Ectodermal cell (in vitro differentiated cells): Measurements from ENCODE around the gene OSBPL1A.

ENCODE experiments used
- H3K27ac ChIP-seq: 2 replicates; pipeline ENCODE4 v1.7.0; 2013; ENCODE audit warnings: mild to moderate bottlenecking, low read depth, low read length; ENCODE audit not compliant: insufficient read depth, poor library complexity, severe bottlenecking
- H3K27me3 ChIP-seq: 2 replicates; pipeline ENCODE4 v1.7.0; 2013; ENCODE audit warnings: mild to moderate bottlenecking, low read length; ENCODE audit not compliant: insufficient read depth, control insufficient read depth, poor library complexity, severe bottlenecking
- H3K36me3 ChIP-seq: one replicate; pipeline ENCODE4 v1.7.0; 2013; ENCODE audit warnings: low read length; ENCODE audit not compliant: control insufficient read depth, insufficient read depth
- H3K4me1 ChIP-seq: one replicate; pipeline ENCODE4 v1.7.0; 2013; ENCODE audit warnings: low read length; ENCODE audit not compliant: control insufficient read depth, insufficient read depth
- H3K4me3 ChIP-seq: 2 replicates; pipeline ENCODE4 v1.7.0; 2013; ENCODE audit warnings: low read depth, low read length, control low read depth; ENCODE audit not compliant: insufficient read depth
- H3K9me3 ChIP-seq: 2 replicates; pipeline ENCODE4 v1.7.0; 2013; ENCODE audit warnings: mild to moderate bottlenecking, low read length, moderate library complexity; ENCODE audit not compliant: control insufficient read depth
- WGBS, 2 experiments: methylation state at CpG; one replicate each; pipeline ENCODE4 v1.1.7; 2013; ENCODE audit warnings: missing lambda C conversion rate in 2 of 2; 5-methylcytosine and 5-hydroxymethylcytosine counted together

The OSBPL1A gene

GRCh38 chr18:24234330-24234729 is 163.3 kb downstream of the OSBPL1A start:
- H3K36me3 ChIP-seq = peaks cover 8% of the 10 kb centered on the region
- no peaks in the 10 kb centered on the region for H3K9me3 ChIP-seq
- WGBS, 2 experiments = 80 to 88% methylated on average over 3 to 4 of the region's 5 CpGs

GRCh38 chr18:24232800-24233199 is 164.8 kb downstream of the OSBPL1A start:
- no peak overlapping the region for H3K4me3 ChIP-seq
- H3K27ac ChIP-seq = no peak overlapping the region
- H3K36me3 ChIP-seq = peaks cover 8% of the 10 kb centered on the region
- no peaks in the 10 kb centered on the region for H3K9me3 ChIP-seq
- no peaks in the 10 kb centered on the region for H3K4me1 ChIP-seq
- no peaks in the 10 kb centered on the region for H3K27me3 ChIP-seq
- 94 to 98% methylated on average over 4 to 5 of the region's 5 CpGs for WGBS, 2 experiments

More at GRCh38 chr18:24234330-24234729, 163.3 kb downstream of the OSBPL1A start:
- H3K4me1 ChIP-seq = no peaks in the 10 kb centered on the region
- no peak overlapping the region for H3K27ac ChIP-seq
- no peaks in the 10 kb centered on the region for H3K27me3 ChIP-seq
- no peak overlapping the region for H3K4me3 ChIP-seq

- H3K9me3 ChIP-seq = no peaks in the 10 kb centered on the region
- no peak overlapping the region for H3K4me3 ChIP-seq
- no peaks in the 10 kb centered on the region for H3K27me3 ChIP-seq
- 92 to 97% methylated on average over 8 of the region's 8 CpGs for WGBS, 2 experiments
- H3K4me1 ChIP-seq = no peaks in the 10 kb centered on the region
- H3K36me3 ChIP-seq = peaks cover 8% of the 10 kb centered on the region
- no peak overlapping the region for H3K27ac ChIP-seq
These were observed 165.6 kb downstream of the OSBPL1A start for GRCh38 chr18:24231773-24232735.

- H3K4me3 ChIP-seq = no peak overlapping the region
- H3K9me3 ChIP-seq = no peaks in the 10 kb centered on the region
- no peaks in the 10 kb centered on the region for H3K27me3 ChIP-seq
- H3K36me3 ChIP-seq = no peaks in the 10 kb centered on the region
- no peak overlapping the region for H3K27ac ChIP-seq
- WGBS, 2 experiments = 95 to 96% methylated on average over 4 to 5 of the region's 5 CpGs
- no peaks in the 10 kb centered on the region for H3K4me1 ChIP-seq
These were observed 166.9 kb downstream of the OSBPL1A start for GRCh38 chr18:24230766-24231165.

GRCh38 chr18:24228667-24229041 is 169.0 kb downstream of the OSBPL1A start:
- H3K27me3 ChIP-seq = no peaks in the 10 kb centered on the region
- H3K36me3 ChIP-seq = no peaks in the 10 kb centered on the region
- no peak overlapping the region for H3K27ac ChIP-seq
- 94 to 96% methylated on average over 6 of the region's 6 CpGs for WGBS, 2 experiments
- no peaks in the 10 kb centered on the region for H3K9me3 ChIP-seq
- no peaks in the 10 kb centered on the region for H3K4me1 ChIP-seq
- H3K4me3 ChIP-seq = no peak overlapping the region

- no peak overlapping the region for H3K27ac ChIP-seq
- H3K4me1 ChIP-seq = no peaks in the 10 kb centered on the region
- WGBS, 2 experiments = 92% methylated on average over 12 of the region's 12 CpGs
- no peaks in the 10 kb centered on the region for H3K9me3 ChIP-seq
- H3K4me3 ChIP-seq = no peak overlapping the region
- no peaks in the 10 kb centered on the region for H3K36me3 ChIP-seq
- H3K27me3 ChIP-seq = no peaks in the 10 kb centered on the region
These were observed 169.5 kb downstream of the OSBPL1A start for GRCh38 chr18:24227977-24228666.

GRCh38 chr18:24220318-24220688 is 177.3 kb downstream of the OSBPL1A start:
- Histone ChIP-seq H3K4me1 (peaks cover 11% of the 10 kb centered on the region), H3K4me3 (no peak overlapping the region), H3K9me3 (no peaks in the 10 kb centered on the region), H3K27ac (no peak overlapping the region), H3K36me3 (no peaks in the 10 kb centered on the region), H3K27me3 (no peaks in the 10 kb centered on the region)
- WGBS, 2 experiments = 25 to 31% methylated on average over 2 of the region's 2 CpGs

- Histone ChIP-seq H3K27ac (no peak overlapping the region), H3K36me3 (no peaks in the 10 kb centered on the region), H3K4me1 (peaks cover 11% of the 10 kb centered on the region), H3K4me3 (no peak overlapping the region), H3K9me3 (no peaks in the 10 kb centered on the region), H3K27me3 (no peaks in the 10 kb centered on the region)
- 84 to 89% methylated on average over 7 of the region's 7 CpGs for WGBS, 2 experiments
These were observed 177.9 kb downstream of the OSBPL1A start for GRCh38 chr18:24219561-24220317.

GRCh38 chr18:24214913-24215312 is 182.7 kb downstream of the OSBPL1A start:
- Histone ChIP-seq H3K4me3 (no peak overlapping the region), H3K4me1 (peaks cover 3% of the 10 kb centered on the region), H3K9me3 (no peaks in the 10 kb centered on the region), H3K27ac (no peak overlapping the region), H3K36me3 (no peaks in the 10 kb centered on the region), H3K27me3 (no peaks in the 10 kb centered on the region)
- 93 to 97% methylated on average over 1 of the region's 1 CpG for WGBS, 2 experiments

GRCh38 chr18:24214144-24214543 is 183.5 kb downstream of the OSBPL1A start:
- no peak overlapping the region for H3K4me3 ChIP-seq
- H3K36me3 ChIP-seq = no peaks in the 10 kb centered on the region
- no peak overlapping the region for H3K27ac ChIP-seq
- H3K4me1 ChIP-seq = no peaks in the 10 kb centered on the region
- H3K27me3 ChIP-seq = no peaks in the 10 kb centered on the region
- WGBS, 2 experiments = 64 to 68% methylated on average over 6 of the region's 6 CpGs
- H3K9me3 ChIP-seq = no peaks in the 10 kb centered on the region
